Upper lobe of left lung (tissue), 6 donors: ENCODE measurements around the gene RAB3GAP1. TPM values are rescaled to one million over a fixed set of nuclear protein-coding genes. Genes with fewer than 3 reads are reported as not detected.
"Not testable (repeated sequence)": the region's sequence is repeated elsewhere in the genome, so short reads cannot be mapped to it uniquely, and the experiment has no call there.

Experiments
- ATAC-seq, 2 donors: fragments of 200-7000 bp; cut with Tn5 transposase; one replicate each; pipeline ENCODE4 v1.9.1; 2022; ENCODE audit warnings: mild to moderate bottlenecking in 2 of 2, moderate library complexity in 2 of 2; ENCODE audit not compliant: low FRiP score in 2 of 2
- DNase-seq, 2 donors: peaks; one replicate each; pipeline ENCODE4 v3.0.0-alpha.2; 2019 to 2020
- H3K27ac ChIP-seq, 4 donors: fragments of 200-600 bp; sonication (generic); one replicate each; pipeline ENCODE4 v1.5.1; 2016 to 2019
- H3K27me3 ChIP-seq, 4 donors: fragments of 200-600 bp; sonication (generic); one replicate each; pipeline ENCODE4 v1.5.1; 2017 to 2019
- H3K36me3 ChIP-seq, 4 donors: fragments of 200-600 bp; sonication (generic); one replicate each; pipeline ENCODE4 v1.5.1; 2016 to 2019
- H3K4me1 ChIP-seq, 4 donors: fragments of 200-600 bp; sonication (generic); one replicate each; pipeline ENCODE4 v1.5.1; 2018 to 2019
- H3K4me3 ChIP-seq, 4 donors: fragments of 200-600 bp; sonication (generic); one replicate each; pipeline ENCODE4 v1.5.1; 2017 to 2019; ENCODE audit warnings: mild to moderate bottlenecking in 2 of 4, moderate library complexity in 1 of 4
- H3K9me3 ChIP-seq, 4 donors: fragments of 200-600 bp; sonication (generic); one replicate each; pipeline ENCODE4 v1.5.1; 2018 to 2019
- EP300 ChIP-seq, 4 donors: sonication (generic); formaldehyde crosslinking; IDR thresholded peaks; one replicate each; pipeline ENCODE4 v1.5.1; 2017; ENCODE audit warnings: antibody characterized with exemption in 4 of 4, control low read depth in 2 of 4
- POLR2A ChIP-seq, 4 donors: fragments of 450-650 bp; IDR thresholded peaks; one replicate each; pipeline ENCODE4 v1.5.1; 2016 to 2017; ENCODE audit warnings: antibody characterized with exemption in 4 of 4, mild to moderate bottlenecking in 2 of 4
- POLR2AphosphoS5 ChIP-seq, 2 donors: sonication (generic); formaldehyde crosslinking; IDR thresholded peaks; one replicate each; pipeline ENCODE4 v1.5.1; 2017; ENCODE audit warnings: antibody characterized with exemption in 2 of 2
- whole genome bisulfite sequencing, 2 donors: methylation state at CpG; one replicate each; pipeline ENCODE4 v1.1.5; 2017 to 2018; 5-methylcytosine and 5-hydroxymethylcytosine counted together
- total RNA-seq, 6 donors: library from RNA; depleted of rRNA in 4 of 6; stranded (reverse); fragments of >200 nt in 4 of 6; gene quantifications; one replicate each; pipeline versions ENCODE4 v1.1.0 to v1.2.1, GENCODE V29; 2016 to 2021
- TF ChIP-seq, protein P1 (sequence below), 6 experiments: fragments of 450-650 bp in 4 of 6; fragments of 200-600 bp in 2 of 6; sonication (generic) in 2 of 6; IDR thresholded peaks; one replicate each; pipeline ENCODE4 v1.5.1; 2016 to 2019; ENCODE audit warnings: antibody characterized with exemption in 6 of 6
- donor health status: DM: no; HTN: no; CAD: no; lungs with moderate emphysema.
- donor health status: DM: no; HTN: yes; CAD: no; lungs with severe emphysema.

Gene RAB3GAP1
- total RNA-seq, 6 donors from 2014 or later = 30.9 to 51.0 (median 36.0) TPM

DNA sequence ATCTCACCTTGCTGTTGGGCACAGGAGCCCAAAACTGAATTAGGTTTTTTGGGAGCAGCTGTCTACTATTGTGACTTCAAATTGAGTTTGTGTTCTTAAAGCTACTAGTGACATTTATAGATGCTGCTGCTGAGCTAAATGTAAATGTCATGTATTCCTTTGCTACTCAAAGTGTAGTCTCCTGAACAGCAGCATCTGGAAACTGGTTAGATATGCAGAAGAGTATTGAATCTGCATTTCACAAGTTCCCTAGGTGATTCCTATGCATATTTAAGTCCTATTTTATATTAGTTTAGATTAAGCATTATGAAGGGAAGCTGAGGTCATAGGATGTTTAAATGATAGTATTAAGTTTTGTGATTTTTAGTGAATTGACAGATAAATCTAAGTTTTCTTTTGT is 67.5 kb downstream of the RAB3GAP1 start:
- Histone ChIP-seq H3K4me3 (no peak overlapping the region), H3K36me3 (peaks cover 0 to 41% (median 14%) of the 10 kb centered on the region in 4 donors), H3K4me1 (no peaks in the 10 kb centered on the region), H3K27me3 (no peaks in the 10 kb centered on the region), H3K27ac (no peak overlapping the region), H3K9me3 (no peaks in the 10 kb centered on the region)
- DNase-seq (no peak), ATAC-seq (no peak)
- TF ChIP-seq POLR2A (IDR thresholded peaks at IDR 0.05) (no peak), EP300 (IDR thresholded peaks at IDR 0.05) (no peak), POLR2AphosphoS5 (IDR thresholded peaks at IDR 0.05) (no peak)
- TF ChIP-seq, protein P1, sequence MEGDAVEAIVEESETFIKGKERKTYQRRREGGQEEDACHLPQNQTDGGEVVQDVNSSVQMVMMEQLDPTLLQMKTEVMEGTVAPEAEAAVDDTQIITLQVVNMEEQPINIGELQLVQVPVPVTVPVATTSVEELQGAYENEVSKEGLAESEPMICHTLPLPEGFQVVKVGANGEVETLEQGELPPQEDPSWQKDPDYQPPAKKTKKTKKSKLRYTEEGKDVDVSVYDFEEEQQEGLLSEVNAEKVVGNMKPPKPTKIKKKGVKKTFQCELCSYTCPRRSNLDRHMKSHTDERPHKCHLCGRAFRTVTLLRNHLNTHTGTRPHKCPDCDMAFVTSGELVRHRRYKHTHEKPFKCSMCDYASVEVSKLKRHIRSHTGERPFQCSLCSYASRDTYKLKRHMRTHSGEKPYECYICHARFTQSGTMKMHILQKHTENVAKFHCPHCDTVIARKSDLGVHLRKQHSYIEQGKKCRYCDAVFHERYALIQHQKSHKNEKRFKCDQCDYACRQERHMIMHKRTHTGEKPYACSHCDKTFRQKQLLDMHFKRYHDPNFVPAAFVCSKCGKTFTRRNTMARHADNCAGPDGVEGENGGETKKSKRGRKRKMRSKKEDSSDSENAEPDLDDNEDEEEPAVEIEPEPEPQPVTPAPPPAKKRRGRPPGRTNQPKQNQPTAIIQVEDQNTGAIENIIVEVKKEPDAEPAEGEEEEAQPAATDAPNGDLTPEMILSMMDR (IDR thresholded peaks at IDR 0.05) = no peak

DNA sequence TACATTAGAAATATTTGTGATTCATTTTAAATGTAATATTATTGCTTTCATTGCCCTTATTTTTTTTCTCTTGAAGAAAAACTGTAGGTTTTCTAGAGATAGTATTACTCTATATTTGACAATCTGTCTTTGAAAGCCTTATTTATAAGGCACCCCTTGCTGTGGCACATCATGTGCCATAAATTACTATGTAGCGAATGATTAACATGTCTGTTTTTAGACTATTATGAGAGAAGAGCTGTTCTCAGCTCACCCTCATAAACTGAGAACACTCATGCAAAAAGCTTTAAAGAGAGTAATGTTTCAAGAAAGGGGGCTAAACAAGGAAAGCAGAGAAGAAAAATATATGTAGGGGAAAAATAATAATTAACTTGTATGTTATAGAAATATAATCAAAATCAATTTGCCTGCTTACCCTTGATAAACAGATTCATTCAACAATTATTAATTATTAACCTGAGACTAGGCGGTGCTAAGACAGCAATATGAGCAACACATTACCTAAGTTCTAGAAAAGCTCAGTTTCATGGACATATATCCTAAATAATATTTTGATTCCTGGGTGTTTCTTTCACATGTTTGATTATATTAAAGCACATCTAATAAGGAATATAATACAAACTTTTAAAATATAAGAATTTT is 69.0 kb downstream of the RAB3GAP1 start:
- Histone ChIP-seq H3K9me3 (no peaks in the 10 kb centered on the region), H3K36me3 (peaks cover 0 to 42% (median 18%) of the 10 kb centered on the region in 4 donors), H3K27ac (no peak overlapping the region), H3K4me3 (no peak overlapping the region), H3K27me3 (no peaks in the 10 kb centered on the region), H3K4me1 (no peaks in the 10 kb centered on the region)
- 92 to 95% methylated on average over 2 of the region's 2 CpGs for WGBS, 2 donors
- DNase-seq = no peak
- no peak for ATAC-seq
- TF ChIP-seq, protein P1 (IDR thresholded peaks at IDR 0.05) = no peak
- TF ChIP-seq POLR2A (IDR thresholded peaks at IDR 0.05) = no peak
- TF ChIP-seq EP300 (IDR thresholded peaks at IDR 0.05) = no peak
- TF ChIP-seq POLR2AphosphoS5 (IDR thresholded peaks at IDR 0.05) = no peak

DNA sequence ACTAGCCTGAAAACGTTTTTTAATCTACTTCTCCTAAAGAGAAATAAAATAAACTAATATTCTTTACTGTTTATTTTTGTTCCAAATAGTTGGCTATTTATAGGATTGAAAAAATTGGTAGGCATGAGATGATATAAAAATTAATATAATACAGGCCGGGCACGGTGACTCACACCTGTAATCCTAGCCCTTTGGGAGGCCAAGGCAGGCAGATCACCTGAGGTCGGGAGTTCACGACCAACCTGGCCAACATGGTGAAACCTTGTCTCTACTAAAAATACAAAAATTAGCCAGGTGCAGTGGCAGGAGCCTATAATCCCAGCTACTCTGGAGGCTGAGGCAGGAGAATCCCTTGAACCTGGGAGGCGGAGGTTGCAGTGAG is 69.6 kb downstream of the RAB3GAP1 start:
- not testable (repeated sequence) for H3K27ac ChIP-seq, H3K9me3 ChIP-seq, H3K4me3 ChIP-seq, H3K4me1 ChIP-seq, DNase-seq, ATAC-seq, H3K27me3 ChIP-seq
- WGBS, 2 donors = 93% methylated on average over 6 of the region's 6 CpGs
- peaks cover 0 to 46% (median 22%) of the 10 kb centered on the region in 4 donors for H3K36me3 ChIP-seq

DNA sequence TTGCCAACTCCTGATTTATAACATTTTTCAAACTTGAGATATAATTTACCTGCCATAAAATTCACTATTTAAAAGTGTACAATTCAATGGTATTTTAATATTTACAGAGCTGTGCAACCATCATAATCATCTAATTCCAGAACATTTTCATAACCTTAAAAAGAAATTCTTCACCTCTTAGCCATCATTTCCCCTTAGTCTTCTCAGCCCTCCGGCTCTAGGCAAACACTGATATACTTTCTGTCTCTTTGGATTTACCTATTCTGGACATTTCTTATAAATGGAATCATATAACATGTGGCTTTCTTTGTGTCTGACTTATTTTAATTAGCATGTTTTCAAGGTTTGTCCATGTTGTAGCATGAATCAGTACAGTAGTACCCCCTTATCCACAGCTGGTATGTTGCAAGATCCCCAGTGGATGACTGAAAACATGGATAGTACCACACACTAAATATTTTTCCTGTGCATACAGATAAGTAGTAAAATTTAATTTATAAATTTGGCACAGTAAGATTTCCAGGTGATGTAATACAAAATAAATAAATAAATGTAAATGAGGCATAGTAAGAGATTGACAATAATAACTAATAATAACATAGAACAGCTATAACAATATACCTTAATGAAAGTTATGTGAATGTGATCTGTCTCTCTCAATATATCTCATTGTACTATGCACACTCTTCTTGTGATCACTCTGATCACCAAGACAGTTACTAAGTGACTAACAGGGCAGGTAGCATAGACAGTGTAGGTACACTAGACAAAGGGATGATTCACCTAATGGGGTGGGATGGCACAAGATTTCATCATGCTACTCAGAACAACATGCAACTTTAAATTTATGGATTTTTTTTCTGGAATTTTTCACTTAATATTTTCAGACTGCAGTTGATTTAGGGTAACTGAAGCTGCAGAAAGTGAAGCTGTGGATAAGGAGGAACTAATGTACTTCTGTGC is 73.1 kb downstream of the RAB3GAP1 start:
- 100% methylated on average over 1 of the region's 1 CpG for WGBS, 2 donors
- no peaks in the 10 kb centered on the region for H3K4me1 ChIP-seq
- H3K36me3 ChIP-seq = peaks cover 0 to 66% (median 43%) of the 10 kb centered on the region in 4 donors
- H3K9me3 ChIP-seq = no peaks in the 10 kb centered on the region
- no peaks in the 10 kb centered on the region for H3K27me3 ChIP-seq
- no peak overlapping the region for H3K27ac ChIP-seq
- TF ChIP-seq POLR2A (IDR thresholded peaks at IDR 0.05) (no peak), EP300 (IDR thresholded peaks at IDR 0.05) (no peak)
- no peak overlapping the region for H3K4me3 ChIP-seq
- ATAC-seq = no peak
- DNase-seq = no peak

DNA sequence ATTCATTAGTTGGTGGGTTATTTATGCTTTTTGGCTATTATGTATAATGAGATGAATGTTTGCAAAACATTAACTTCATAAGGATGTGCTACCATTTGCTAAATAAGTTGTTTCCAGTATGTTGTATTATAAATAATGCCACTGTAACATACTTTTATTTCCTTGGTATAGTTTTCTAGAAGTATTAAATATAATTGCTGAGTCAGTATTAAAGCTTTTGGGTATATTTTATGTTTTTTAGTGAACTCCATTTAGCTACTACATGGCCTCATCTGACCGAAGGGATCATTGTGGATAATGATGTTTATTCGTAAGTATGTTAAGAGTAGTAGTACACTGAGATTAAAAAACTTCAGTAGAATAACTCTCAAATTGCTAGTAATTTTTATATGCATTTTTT is 73.8 kb downstream of the RAB3GAP1 start:
- H3K9me3 ChIP-seq = no peaks in the 10 kb centered on the region
- DNase-seq (no peak), ATAC-seq (no peak)
- WGBS, 2 donors = 93 to 97% methylated on average over 2 of the region's 2 CpGs
- H3K4me1 ChIP-seq = no peaks in the 10 kb centered on the region
- H3K27me3 ChIP-seq = no peaks in the 10 kb centered on the region
- peaks cover 0 to 70% (median 45%) of the 10 kb centered on the region in 4 donors for H3K36me3 ChIP-seq
- no peak overlapping the region for H3K27ac ChIP-seq
- H3K4me3 ChIP-seq = no peak overlapping the region
- TF ChIP-seq, protein P1 (IDR thresholded peaks at IDR 0.05) = no peak
- TF ChIP-seq POLR2A (IDR thresholded peaks at IDR 0.05) (no peak), EP300 (IDR thresholded peaks at IDR 0.05) (no peak), POLR2AphosphoS5 (IDR thresholded peaks at IDR 0.05) (no peak)
